Left renal pelvis (tissue), 4 donors: ENCODE measurements around the gene RPAIN. TPM values are rescaled to one million over a fixed set of nuclear protein-coding genes. Genes with fewer than 3 reads are reported as not detected.

Experiments used
- DNase-seq, 4 donors: peaks; one replicate each; pipeline ENCODE4 v3.0.0-alpha.2; 2013; ENCODE audit warnings: low read depth in 4 of 4, low spot score in 3 of 4
- polyA plus RNA-seq, 4 donors: library from polyadenylated mRNA; unstranded; fragments of 120-200 nt; gene quantifications; one replicate each; pipeline ENCODE4 v1.2.1, GENCODE V29; 2013; ENCODE audit not compliant: insufficient read length in 4 of 4

Gene RPAIN
- 10 to 100 TPM; 45.7 to 86.5 (median 59.7) TPM for polyA plus RNA-seq

- peak in 3 of 4 donors; percentile 82 to 86 (median 84) for DNase-seq
These were observed at the start of gene RPAIN for GRCh38 chr17:5419959-5420653. Gene RPAIN, plus strand, starts transcription at chr17:5420182. Its CDS starts 29 bp downstream, at chr17:5420211.

GRCh38 chr17:5370411-5370810, 49.6 kb upstream of the RPAIN start:
- DNase-seq = no peak

- no peak for DNase-seq
These were observed 46.9 kb upstream of the RPAIN start for GRCh38 chr17:5373112-5373511.

- no peak for DNase-seq
These were observed 41.3 kb upstream of the RPAIN start for GRCh38 chr17:5378566-5379207.

- DNase-seq = no peak
These were observed 40.5 kb upstream of the RPAIN start for GRCh38 chr17:5379351-5380107.

- DNase-seq = no peak
These were observed 39.4 kb upstream of the RPAIN start for GRCh38 chr17:5380491-5381135.

GRCh38 chr17:5381542-5381941, 38.4 kb upstream of the RPAIN start:
- no peak for DNase-seq

- DNase-seq = no peak
These were observed 28.3 kb upstream of the RPAIN start for GRCh38 chr17:5391678-5392077.

- no peak for DNase-seq
These were observed 23.4 kb upstream of the RPAIN start for GRCh38 chr17:5396612-5397011.

- DNase-seq = no peak
These were observed 20.2 kb upstream of the RPAIN start for GRCh38 chr17:5399767-5400166.

GRCh38 chr17:5405400-5405799, 14.6 kb upstream of the RPAIN start:
- DNase-seq = no peak

GRCh38 chr17:5408186-5408585, 11.8 kb upstream of the RPAIN start:
- no peak for DNase-seq

- DNase-seq = no peak
These were observed 9.2 kb upstream of the RPAIN start for GRCh38 chr17:5410594-5411272.

- DNase-seq = no peak
These were observed 6.3 kb upstream of the RPAIN start for GRCh38 chr17:5413682-5414081.

GRCh38 chr17:5416901-5417300, 3.1 kb upstream of the RPAIN start:
- DNase-seq = no peak

GRCh38 chr17:5418858-5419355, 1.1 kb upstream of the RPAIN start:
- peak; percentile 22 to 56 (median 50) for DNase-seq

- peak; percentile 95 to 98 (median 96) for DNase-seq
These were observed 525 bp upstream of the RPAIN start, which contains the start of gene NUP88 for GRCh38 chr17:5419356-5419958. Gene NUP88, minus strand, starts transcription at chr17:5419662. Its CDS starts 12 bp downstream, at chr17:5419650.

GRCh38 chr17:5422505-5422904, 2.5 kb downstream of the RPAIN start:
- DNase-seq = no peak

GRCh38 chr17:5424909-5425308, 4.9 kb downstream of the RPAIN start:
- no peak for DNase-seq

- no peak for DNase-seq
These were observed 5.8 kb downstream of the RPAIN start for GRCh38 chr17:5425826-5426225.
